HUES64 (cell line): ENCODE data around the gene UBL3.

Source experiments
- H3K27ac ChIP-seq: 2 replicates; pipeline ENCODE4 v1.7.0; 2013; ENCODE audit warnings: low read depth, low read length, inconsistent platforms
- H3K27me3 ChIP-seq: 2 replicates; pipeline ENCODE4 v1.6.1; 2013; ENCODE audit warnings: mild to moderate bottlenecking, low read length; ENCODE audit not compliant: insufficient read depth
- H3K36me3 ChIP-seq: 2 replicates; pipeline ENCODE4 v1.6.1; 2013; ENCODE audit warnings: mild to moderate bottlenecking, low read length; ENCODE audit not compliant: insufficient read depth
- H3K4me1 ChIP-seq: 2 replicates; pipeline ENCODE4 v1.6.1; 2013; ENCODE audit warnings: mild to moderate bottlenecking, low read length, moderate library complexity; ENCODE audit not compliant: insufficient read depth
- H3K4me3 ChIP-seq: 2 replicates; pipeline ENCODE4 v1.5.1; 2013; ENCODE audit warnings: mild to moderate bottlenecking, low read length, moderate library complexity
- H3K9ac ChIP-seq: 2 replicates; pipeline ENCODE4 v1.6.1; 2013; ENCODE audit warnings: mild to moderate bottlenecking, low read depth, low read length
- H3K9me3 ChIP-seq: 2 replicates; pipeline ENCODE4 v1.6.1; 2013; ENCODE audit warnings: low read depth, low read length; ENCODE audit not compliant: insufficient read depth
- WGBS: fragments of 150-250, 120-280 bp; methylation state at CpG from one replicate; pipeline ENCODE4 v1.1.7; 2013; ENCODE audit warnings: missing lambda C conversion rate; 5-methylcytosine and 5-hydroxymethylcytosine counted together

The UBL3 gene

DNA sequence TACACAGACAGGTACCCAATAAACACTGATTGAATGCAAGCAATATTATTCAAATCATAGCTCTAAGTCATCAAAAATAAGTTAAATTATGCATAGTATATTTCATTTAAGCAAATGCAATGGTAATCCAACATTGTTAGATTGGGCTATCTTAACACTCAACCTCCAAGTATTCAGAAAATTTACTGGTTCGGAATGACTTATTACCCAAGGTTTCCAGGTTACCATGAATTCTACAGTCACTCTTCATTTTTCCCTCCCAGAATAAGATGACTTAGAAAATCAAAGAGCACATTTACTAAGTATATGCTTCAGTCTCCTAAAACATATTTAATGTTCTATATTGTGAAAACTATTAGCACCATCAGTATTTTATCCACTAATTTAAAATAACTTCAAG, 6.0 kb downstream of the UBL3 start:
- Histone ChIP-seq H3K27ac (no peak overlapping the region), H3K4me3 (no peak overlapping the region), H3K9ac (no peak overlapping the region), H3K4me1 (peaks cover 67% of the 10 kb centered on the region), H3K9me3 (no peaks in the 10 kb centered on the region), H3K27me3 (no peaks in the 10 kb centered on the region), H3K36me3 (no peaks in the 10 kb centered on the region)
- WGBS = 96% methylated on average over 1 of the region's 1 CpG

- no peak overlapping the region for H3K4me3 ChIP-seq
- H3K36me3 ChIP-seq = no peaks in the 10 kb centered on the region
- H3K9me3 ChIP-seq = no peaks in the 10 kb centered on the region
- WGBS = no CpG with 5 or more reads among the region's 3 CpGs
- no peak overlapping the region for H3K9ac ChIP-seq
- no peaks in the 10 kb centered on the region for H3K27me3 ChIP-seq
- H3K4me1 ChIP-seq = peaks cover 49% of the 10 kb centered on the region
- no peak overlapping the region for H3K27ac ChIP-seq
Observed at GRCh38 chr13:29840585-29840984, 9.8 kb downstream of the UBL3 start.

DNA sequence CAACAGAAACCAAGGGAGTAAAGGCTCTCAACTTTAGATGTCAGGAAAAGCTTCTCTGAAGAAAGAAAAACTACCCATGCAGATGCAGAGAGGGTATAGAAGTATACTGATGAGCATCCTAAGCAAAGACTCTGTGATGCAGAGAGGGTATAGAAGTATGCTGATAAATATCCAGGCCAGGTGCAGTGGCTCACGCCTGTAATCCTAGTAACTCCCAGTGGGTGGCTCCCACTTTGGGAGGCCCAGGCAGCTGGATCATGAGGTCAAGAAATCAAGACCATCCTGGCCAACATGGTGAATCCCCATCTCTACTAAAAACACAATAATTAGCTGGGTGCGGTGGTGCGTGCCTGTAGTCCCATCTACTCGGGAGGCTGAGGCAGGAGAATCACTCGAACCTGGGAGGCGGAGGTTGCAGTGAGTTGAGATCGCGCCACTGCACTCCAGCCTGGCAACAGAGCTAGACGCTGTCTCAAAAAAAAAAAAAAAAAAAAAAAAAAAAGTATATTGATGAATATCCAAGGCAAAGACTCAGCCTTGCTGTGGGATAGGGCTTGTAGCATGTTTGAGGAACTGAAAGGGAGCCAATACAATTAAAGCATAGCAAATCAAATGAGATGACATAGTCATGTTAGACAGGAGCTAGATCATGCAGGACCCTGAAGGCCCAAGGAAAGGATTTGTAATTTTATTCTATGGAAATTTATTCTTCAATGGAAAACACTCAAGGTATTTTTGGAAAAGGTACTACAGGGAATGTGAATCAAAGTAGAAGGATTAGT, 14.9 kb downstream of the UBL3 start:
- H3K9me3 ChIP-seq = peaks cover 5% of the 10 kb centered on the region; the same call in 1 of the 2 replicates
- no peak overlapping the region for H3K27ac ChIP-seq
- H3K9ac ChIP-seq = no peak overlapping the region
- no peak overlapping the region for H3K4me3 ChIP-seq
- peaks cover 8% of the 10 kb centered on the region for H3K4me1 ChIP-seq
- 93% methylated on average over 8 of the region's 9 CpGs for WGBS
- no peaks in the 10 kb centered on the region for H3K36me3 ChIP-seq
- H3K27me3 ChIP-seq = no peaks in the 10 kb centered on the region

DNA sequence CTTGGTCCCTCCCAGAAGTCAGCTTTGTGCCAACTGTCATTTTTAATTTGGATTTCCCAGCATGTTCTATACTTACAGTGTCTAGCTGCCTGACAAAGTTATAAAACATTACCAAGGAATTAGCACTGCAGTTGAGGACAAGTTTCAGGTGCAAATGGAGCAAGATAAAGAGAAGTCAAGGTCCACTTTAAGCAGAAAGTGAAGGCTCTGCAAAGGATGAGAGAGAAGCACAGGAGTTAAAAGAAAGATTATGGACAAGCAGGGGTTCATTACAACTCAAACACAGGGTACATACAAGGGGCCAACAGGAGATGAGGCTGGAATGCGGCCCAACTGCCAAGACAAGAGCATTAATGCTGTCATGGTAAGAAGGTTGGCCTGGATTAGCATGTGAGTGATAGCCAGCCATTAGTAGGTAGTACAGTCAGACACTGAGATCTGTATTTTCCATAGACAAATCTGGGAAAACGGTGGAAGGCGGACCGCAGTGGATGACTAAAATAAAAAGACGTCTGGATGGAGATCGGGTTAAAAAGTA, 17.6 kb downstream of the UBL3 start:
- no peaks in the 10 kb centered on the region for H3K27me3 ChIP-seq
- H3K4me3 ChIP-seq = no peak overlapping the region
- 0 out of 2 replicates have a peak, but pooled peaks cover 4% of the 10 kb centered on the region for H3K36me3 ChIP-seq
- H3K9ac ChIP-seq = no peak overlapping the region
- no peak overlapping the region for H3K27ac ChIP-seq
- WGBS = 90% methylated on average over 6 of the region's 6 CpGs
- 0 out of 2 replicates have a peak, but pooled peaks cover 5% of the 10 kb centered on the region for H3K4me1 ChIP-seq
- H3K9me3 ChIP-seq = peaks cover 12% of the 10 kb centered on the region

GRCh38 chr13:29830000-29830399, 20.4 kb downstream of the UBL3 start:
- H3K4me1 ChIP-seq = no peaks in the 10 kb centered on the region
- no peak overlapping the region for H3K9ac ChIP-seq
- H3K9me3 ChIP-seq = peaks cover 12% of the 10 kb centered on the region
- no peak overlapping the region for H3K27ac ChIP-seq
- H3K27me3 ChIP-seq = no peaks in the 10 kb centered on the region
- H3K36me3 ChIP-seq = 0 out of 2 replicates have a peak, but pooled peaks cover 4% of the 10 kb centered on the region
- H3K4me3 ChIP-seq = no peak overlapping the region

- Histone ChIP-seq H3K4me1 (peaks cover 19% of the 10 kb centered on the region), H3K27me3 (no peaks in the 10 kb centered on the region), H3K27ac (no peak overlapping the region), H3K9ac (no peak overlapping the region), H3K4me3 (no peak overlapping the region), H3K9me3 (no peaks in the 10 kb centered on the region), H3K36me3 (no peaks in the 10 kb centered on the region)
- WGBS = 92% methylated on average over 2 of the region's 2 CpGs
Observed at GRCh38 chr13:29819143-29819542, 31.3 kb downstream of the UBL3 start.

DNA sequence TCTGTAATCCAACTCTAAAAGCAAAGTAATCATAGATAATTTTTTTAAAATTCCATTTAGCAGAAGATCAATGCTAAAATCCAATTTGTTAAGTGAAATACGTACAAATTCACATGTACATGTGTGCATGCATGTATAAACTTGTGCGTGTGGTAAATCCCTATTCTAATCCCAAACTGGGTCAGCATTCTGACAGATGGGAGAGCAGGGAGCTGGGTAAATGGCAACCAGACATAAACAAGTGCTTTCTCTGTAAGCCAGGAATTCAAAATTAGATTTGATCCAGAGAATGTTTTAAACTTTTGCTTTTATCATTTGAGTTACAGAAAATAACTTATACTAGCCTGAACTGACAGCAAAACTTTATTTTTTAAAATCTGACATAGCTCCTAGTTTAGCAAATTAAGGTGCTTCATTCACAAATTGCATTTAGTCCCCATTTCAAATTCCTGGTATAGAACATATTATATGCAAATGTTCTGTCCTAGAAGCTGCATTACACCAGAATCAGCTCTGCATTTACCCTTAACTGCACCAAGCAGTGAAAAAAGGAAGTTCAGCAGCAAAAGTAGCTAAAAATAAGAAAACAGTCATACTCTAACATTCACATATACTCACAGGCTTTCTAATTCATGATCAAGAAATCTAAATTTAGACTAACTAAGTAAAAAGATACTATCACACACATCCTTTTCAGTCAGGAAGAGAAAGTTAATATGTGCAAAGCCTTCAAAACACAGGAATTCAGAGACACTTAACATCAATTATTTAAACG, 32.6 kb downstream of the UBL3 start:
- no peak overlapping the region for H3K27ac ChIP-seq
- no peaks in the 10 kb centered on the region for H3K36me3 ChIP-seq
- no peak overlapping the region for H3K9ac ChIP-seq
- H3K4me1 ChIP-seq = peaks cover 19% of the 10 kb centered on the region
- no peaks in the 10 kb centered on the region for H3K9me3 ChIP-seq
- no peaks in the 10 kb centered on the region for H3K27me3 ChIP-seq
- 94% methylated on average over 3 of the region's 3 CpGs for WGBS
- H3K4me3 ChIP-seq = no peak overlapping the region

DNA sequence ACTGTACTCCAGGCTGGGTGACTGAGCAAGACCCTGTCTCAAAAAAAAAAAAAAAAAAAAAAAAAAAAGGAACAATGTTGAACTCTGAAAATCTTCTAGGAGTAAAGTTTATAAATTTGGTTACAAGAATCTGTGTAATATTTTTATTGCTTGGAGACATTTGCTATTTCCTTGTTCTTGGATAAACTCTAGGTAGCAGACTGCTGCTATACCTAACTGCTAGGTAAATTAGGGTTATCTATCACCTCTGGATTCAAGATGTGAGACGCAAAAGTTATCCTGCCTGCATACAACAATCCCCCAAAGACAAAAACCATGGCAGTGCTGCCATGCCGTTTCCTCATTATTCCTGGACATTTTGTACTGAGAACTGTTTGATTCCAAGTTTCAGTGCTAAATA, 33.7 kb downstream of the UBL3 start:
- 93% methylated on average over 2 of the region's 2 CpGs for WGBS
- no peak overlapping the region for H3K27ac ChIP-seq

DNA sequence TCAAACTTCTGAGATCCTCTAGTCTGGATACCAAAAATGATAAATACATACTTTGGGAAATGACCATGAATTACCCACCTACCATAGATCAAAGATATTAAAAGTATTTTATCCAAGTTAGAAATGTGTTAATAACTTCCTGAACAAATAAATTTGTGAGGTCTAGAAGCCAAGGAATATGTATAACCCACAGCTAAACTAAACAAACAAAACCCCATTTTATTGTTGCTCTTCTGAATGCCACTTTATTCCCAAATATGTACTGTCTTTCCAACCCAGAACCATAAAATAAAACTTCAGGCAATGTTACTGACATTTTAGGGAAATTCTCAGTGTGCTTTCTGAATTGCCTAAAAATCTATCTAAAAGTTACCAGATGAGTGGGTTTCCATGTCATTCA, 35.1 kb downstream of the UBL3 start:
- Histone ChIP-seq H3K9me3 (no peaks in the 10 kb centered on the region), H3K36me3 (no peaks in the 10 kb centered on the region), H3K4me3 (no peak overlapping the region), H3K9ac (no peak overlapping the region), H3K27me3 (no peaks in the 10 kb centered on the region), H3K27ac (no peak overlapping the region), H3K4me1 (peaks cover 19% of the 10 kb centered on the region)

More for the DNA sequence above, 33.7 kb downstream of the UBL3 start:
- Histone ChIP-seq H3K27me3 (no peaks in the 10 kb centered on the region), H3K9ac (no peak overlapping the region), H3K36me3 (no peaks in the 10 kb centered on the region), H3K9me3 (no peaks in the 10 kb centered on the region), H3K4me1 (peaks cover 19% of the 10 kb centered on the region), H3K4me3 (no peak overlapping the region)

DNA sequence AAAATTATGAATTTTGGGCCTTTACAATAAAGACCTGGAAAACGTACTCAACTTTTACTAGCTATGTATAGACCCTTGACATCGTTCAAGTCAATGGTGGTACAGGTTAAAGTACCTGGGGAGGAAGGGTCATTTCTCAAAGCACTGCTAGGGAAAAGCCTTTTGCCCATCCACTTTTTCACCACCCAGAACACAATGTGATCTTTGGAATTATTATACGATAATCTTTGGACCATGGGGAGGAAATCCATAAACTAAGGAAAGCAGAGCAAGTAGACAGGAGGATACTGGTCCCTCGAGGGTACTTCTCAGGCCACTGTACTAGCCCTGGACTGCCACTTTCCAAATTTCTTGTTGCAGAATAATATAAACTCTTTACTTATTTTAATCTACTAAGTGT, 39.5 kb downstream of the UBL3 start:
- H3K4me3 ChIP-seq = no peak overlapping the region
- H3K27ac ChIP-seq = no peak overlapping the region
- H3K9ac ChIP-seq = no peak overlapping the region
- no peaks in the 10 kb centered on the region for H3K4me1 ChIP-seq
- 100% methylated on average over 4 of the region's 4 CpGs for WGBS
- H3K27me3 ChIP-seq = no peaks in the 10 kb centered on the region
- H3K9me3 ChIP-seq = no peaks in the 10 kb centered on the region
- no peaks in the 10 kb centered on the region for H3K36me3 ChIP-seq

- no peaks in the 10 kb centered on the region for H3K27me3 ChIP-seq
- H3K9ac ChIP-seq = no peak overlapping the region
- H3K27ac ChIP-seq = no peak overlapping the region
- 89% methylated on average over 2 of the region's 2 CpGs for WGBS
- H3K4me1 ChIP-seq = no peaks in the 10 kb centered on the region
- no peaks in the 10 kb centered on the region for H3K36me3 ChIP-seq
- no peaks in the 10 kb centered on the region for H3K9me3 ChIP-seq
- no peak overlapping the region for H3K4me3 ChIP-seq
Observed at GRCh38 chr13:29810145-29810742, 40.2 kb downstream of the UBL3 start.
